ENCODE measurements around the gene B4GAT1. TPM values are rescaled to one million over a fixed set of nuclear protein-coding genes. Genes with fewer than 3 reads are reported as not detected.

Gene B4GAT1
- total RNA-seq, 1 experiment from 2014 or later: 6.7 TPM

DNA sequence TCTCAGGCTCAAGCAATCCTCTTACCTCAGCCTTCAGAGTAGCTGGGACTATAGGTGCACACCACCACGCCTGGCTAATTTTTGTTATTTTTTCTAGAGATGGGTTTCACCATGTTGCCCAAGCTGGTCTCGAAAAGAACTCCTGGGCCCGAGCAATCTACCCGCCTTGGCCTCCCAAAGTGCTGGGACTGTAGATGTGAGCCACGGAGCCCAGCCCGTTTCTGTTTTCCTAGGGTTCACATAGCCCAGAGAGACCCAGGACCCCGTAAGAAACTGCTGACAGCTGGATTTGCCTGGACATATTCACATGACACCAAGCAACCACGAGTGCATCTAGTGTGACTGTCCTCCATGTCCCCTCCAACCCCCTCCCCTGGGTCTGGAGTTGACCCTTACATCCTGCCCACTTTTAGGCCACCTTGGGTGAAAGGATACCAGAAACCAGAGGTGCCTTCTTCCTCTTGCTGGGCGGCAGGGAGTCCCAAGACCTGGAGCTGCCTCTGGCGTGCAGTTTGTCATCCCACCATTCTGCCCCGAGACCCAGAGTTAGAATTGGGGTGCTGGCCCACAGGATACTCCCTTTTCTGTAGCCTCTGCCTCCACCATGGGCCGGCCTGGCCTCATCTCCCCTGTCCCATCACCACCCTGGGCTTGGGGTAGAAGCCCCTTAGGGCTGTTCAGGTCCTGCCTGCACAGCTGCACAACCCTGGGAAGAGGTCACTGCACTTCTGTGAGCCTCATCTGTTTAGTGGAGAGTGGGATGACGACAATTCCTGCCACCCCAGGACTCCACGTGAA lies 7.5 kb downstream of the B4GAT1 start:
- no TSS peak for BruUV-seq (replicated peaks)
- H3K9me2 ChIP-seq (ENCODE audit: insufficient read depth): no peaks in the 10 kb centered on the region
- no peak overlapping the region for H3K27ac ChIP-seq (ENCODE audit: low read depth, low read length)
- RAD21 ChIA-PET (ENCODE audit: low non-redundant PET in 1 of 2, low total read pairs in 2 of 2, uncharacterized antibody in 2 of 2, unreplicated experiment in 2 of 2): no interaction called here
- peaks cover 9 to 12% of the 10 kb centered on the region in 2 experiments; a peak in 3 of 4 replicates for H3K36me3 ChIP-seq (ENCODE audit: control insufficient read depth in 1 of 2, insufficient read depth in 2 of 2, low read length in 2 of 2)
- H3K9me3 ChIP-seq (ENCODE audit: control insufficient read depth in 1 of 2, insufficient read depth in 1 of 2, low read depth in 1 of 2, low read length in 2 of 2): no peaks in the 10 kb centered on the region
- TF ChIP-seq ZFX (IDR thresholded peaks at IDR 0.05): no peak
- no peak overlapping the region for H3K9ac ChIP-seq (ENCODE audit: low read length)
- H4K20me1 ChIP-seq (ENCODE audit: insufficient read depth): no peaks in the 10 kb centered on the region
- CTCF ChIA-PET: interaction anchor here (2.3 kb wide), 1 partner anchor 28 kb away, joined by 11 read pairs; no protein-coding TSS in a partner anchor
- no peak for DNase-seq (ENCODE audit: low read depth, low spot score)
- intact Hi-C loops (cut with micrococcal nuclease): no loop called here
- H2AFZ ChIP-seq (ENCODE audit: low read depth, low read length, poor library complexity, severe bottlenecking): no peak overlapping the region
- ATAC-seq: no peak
- POLR2A ChIA-PET: no interaction called here
- H3K79me2 ChIP-seq (ENCODE audit: insufficient read depth, low read length): peaks cover 36% of the 10 kb centered on the region
- H3K4me3 ChIP-seq (replicated peaks in 1 of 2; ENCODE audit: low read depth in 1 of 2, low read length in 2 of 2): no peak overlapping the region
- no peaks in the 10 kb centered on the region for H3K27me3 ChIP-seq (ENCODE audit: insufficient read depth, low read length)
- peaks cover 20 to 45% of the 10 kb centered on the region in 2 experiments for H3K4me1 ChIP-seq (ENCODE audit: control insufficient read depth in 1 of 2, insufficient read depth in 2 of 2, low read length in 2 of 2)
- H3K4me2 ChIP-seq (ENCODE audit: low read length): no peak overlapping the region

DNA sequence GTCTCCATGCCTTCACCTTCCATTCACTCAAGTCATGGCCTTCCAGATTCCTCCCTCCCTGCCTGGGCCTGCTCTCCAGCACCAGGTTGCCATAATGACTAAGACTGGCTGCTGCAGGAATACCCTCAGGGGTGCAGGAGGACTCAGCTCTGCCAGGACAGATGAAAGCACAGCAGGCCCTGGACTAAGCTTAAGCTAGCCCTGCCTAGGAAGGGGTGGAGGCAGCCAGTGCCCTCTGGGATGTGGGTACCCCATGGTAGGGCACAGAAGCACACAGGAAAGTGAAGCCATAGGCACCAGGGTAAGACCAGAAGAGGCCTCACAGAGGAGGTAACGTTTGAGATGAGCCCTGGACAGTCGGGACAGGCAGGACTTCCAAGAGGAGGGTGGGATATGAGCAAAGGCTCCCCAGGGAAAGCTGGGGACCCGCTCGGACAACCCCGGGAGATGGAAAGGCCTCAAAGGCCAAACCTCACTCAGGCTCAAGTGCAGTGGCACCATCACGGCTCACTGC lies 8.2 kb downstream of the B4GAT1 start:
- ATAC-seq (no peak), DNase-seq (ENCODE audit: low read depth, low spot score) (no peak)
- TF ChIP-seq, protein P1, sequence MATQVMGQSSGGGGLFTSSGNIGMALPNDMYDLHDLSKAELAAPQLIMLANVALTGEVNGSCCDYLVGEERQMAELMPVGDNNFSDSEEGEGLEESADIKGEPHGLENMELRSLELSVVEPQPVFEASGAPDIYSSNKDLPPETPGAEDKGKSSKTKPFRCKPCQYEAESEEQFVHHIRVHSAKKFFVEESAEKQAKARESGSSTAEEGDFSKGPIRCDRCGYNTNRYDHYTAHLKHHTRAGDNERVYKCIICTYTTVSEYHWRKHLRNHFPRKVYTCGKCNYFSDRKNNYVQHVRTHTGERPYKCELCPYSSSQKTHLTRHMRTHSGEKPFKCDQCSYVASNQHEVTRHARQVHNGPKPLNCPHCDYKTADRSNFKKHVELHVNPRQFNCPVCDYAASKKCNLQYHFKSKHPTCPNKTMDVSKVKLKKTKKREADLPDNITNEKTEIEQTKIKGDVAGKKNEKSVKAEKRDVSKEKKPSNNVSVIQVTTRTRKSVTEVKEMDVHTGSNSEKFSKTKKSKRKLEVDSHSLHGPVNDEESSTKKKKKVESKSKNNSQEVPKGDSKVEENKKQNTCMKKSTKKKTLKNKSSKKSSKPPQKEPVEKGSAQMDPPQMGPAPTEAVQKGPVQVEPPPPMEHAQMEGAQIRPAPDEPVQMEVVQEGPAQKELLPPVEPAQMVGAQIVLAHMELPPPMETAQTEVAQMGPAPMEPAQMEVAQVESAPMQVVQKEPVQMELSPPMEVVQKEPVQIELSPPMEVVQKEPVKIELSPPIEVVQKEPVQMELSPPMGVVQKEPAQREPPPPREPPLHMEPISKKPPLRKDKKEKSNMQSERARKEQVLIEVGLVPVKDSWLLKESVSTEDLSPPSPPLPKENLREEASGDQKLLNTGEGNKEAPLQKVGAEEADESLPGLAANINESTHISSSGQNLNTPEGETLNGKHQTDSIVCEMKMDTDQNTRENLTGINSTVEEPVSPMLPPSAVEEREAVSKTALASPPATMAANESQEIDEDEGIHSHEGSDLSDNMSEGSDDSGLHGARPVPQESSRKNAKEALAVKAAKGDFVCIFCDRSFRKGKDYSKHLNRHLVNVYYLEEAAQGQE (IDR thresholded peaks at IDR 0.05; ENCODE audit: low read depth): no peak
- TF ChIP-seq POLR2AphosphoS5 (IDR thresholded peaks at IDR 0.05; ENCODE audit: low read depth, low read length) (no peak), RAD21 (IDR thresholded peaks at IDR 0.05; ENCODE audit: low read depth) (no peak), YY1 (IDR thresholded peaks at IDR 0.05; ENCODE audit: extremely low read depth, insufficient replicate concordance, low read depth, low read length) (no peak), JUND (IDR thresholded peaks at IDR 0.05) (no peak), FOSL1 (IDR thresholded peaks at IDR 0.05; ENCODE audit: low read depth) (no peak), ZNF274 (IDR thresholded peaks at IDR 0.05; ENCODE audit: low read depth, low read length) (no peak), EGR1 (IDR thresholded peaks at IDR 0.05; ENCODE audit: low read depth) (no peak), TCF7L2 (IDR thresholded peaks at IDR 0.05; ENCODE audit: borderline replicate concordance, extremely low read depth, insufficient read depth, insufficient read length) (no peak), EZH2 (IDR thresholded peaks at IDR 0.05) (no peak)
- TF ChIP-seq, protein P2, sequence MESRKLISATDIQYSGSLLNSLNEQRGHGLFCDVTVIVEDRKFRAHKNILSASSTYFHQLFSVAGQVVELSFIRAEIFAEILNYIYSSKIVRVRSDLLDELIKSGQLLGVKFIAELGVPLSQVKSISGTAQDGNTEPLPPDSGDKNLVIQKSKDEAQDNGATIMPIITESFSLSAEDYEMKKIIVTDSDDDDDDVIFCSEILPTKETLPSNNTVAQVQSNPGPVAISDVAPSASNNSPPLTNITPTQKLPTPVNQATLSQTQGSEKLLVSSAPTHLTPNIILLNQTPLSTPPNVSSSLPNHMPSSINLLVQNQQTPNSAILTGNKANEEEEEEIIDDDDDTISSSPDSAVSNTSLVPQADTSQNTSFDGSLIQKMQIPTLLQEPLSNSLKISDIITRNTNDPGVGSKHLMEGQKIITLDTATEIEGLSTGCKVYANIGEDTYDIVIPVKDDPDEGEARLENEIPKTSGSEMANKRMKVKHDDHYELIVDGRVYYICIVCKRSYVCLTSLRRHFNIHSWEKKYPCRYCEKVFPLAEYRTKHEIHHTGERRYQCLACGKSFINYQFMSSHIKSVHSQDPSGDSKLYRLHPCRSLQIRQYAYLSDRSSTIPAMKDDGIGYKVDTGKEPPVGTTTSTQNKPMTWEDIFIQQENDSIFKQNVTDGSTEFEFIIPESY (IDR thresholded peaks at IDR 0.05; ENCODE audit: extremely low read depth, insufficient replicate concordance, low read length): no peak
- H3K9me3 ChIP-seq (ENCODE audit: control insufficient read depth in 1 of 2, insufficient read depth in 1 of 2, low read depth in 1 of 2, low read length in 2 of 2): no peaks in the 10 kb centered on the region
- H2AFZ ChIP-seq (ENCODE audit: low read depth, low read length, poor library complexity, severe bottlenecking): no peak overlapping the region
- H3K4me3 ChIP-seq (replicated peaks in 1 of 2; ENCODE audit: low read depth in 1 of 2, low read length in 2 of 2): no peak overlapping the region
- ChIA-PET CTCF (interaction anchor here (2.3 kb wide), 1 partner anchor 27 kb away, joined by 11 read pairs; no protein-coding TSS in a partner anchor), POLR2A (no interaction called here), RAD21 (ENCODE audit: low non-redundant PET in 1 of 2, low total read pairs in 2 of 2, uncharacterized antibody in 2 of 2, unreplicated experiment in 2 of 2) (no interaction called here)
- H3K27me3 ChIP-seq (ENCODE audit: insufficient read depth, low read length): no peaks in the 10 kb centered on the region
- no peaks in the 10 kb centered on the region for H4K20me1 ChIP-seq (ENCODE audit: insufficient read depth)
- BruUV-seq (replicated peaks): no TSS peak
- H3K27ac ChIP-seq (ENCODE audit: low read depth, low read length): no peak overlapping the region
- intact Hi-C loops (cut with micrococcal nuclease): no loop called here
- no peak overlapping the region for H3K9ac ChIP-seq (ENCODE audit: low read length)
- peaks cover 33% of the 10 kb centered on the region for H3K79me2 ChIP-seq (ENCODE audit: insufficient read depth, low read length)
- no peaks in the 10 kb centered on the region for H3K9me2 ChIP-seq (ENCODE audit: insufficient read depth)
- peaks cover 11 to 12% of the 10 kb centered on the region in 2 experiments; a peak in 3 of 4 replicates for H3K36me3 ChIP-seq (ENCODE audit: control insufficient read depth in 1 of 2, insufficient read depth in 2 of 2, low read length in 2 of 2)
- no peak overlapping the region for H3K4me2 ChIP-seq (ENCODE audit: low read length)
- peaks cover 20 to 46% of the 10 kb centered on the region in 2 experiments for H3K4me1 ChIP-seq (ENCODE audit: control insufficient read depth in 1 of 2, insufficient read depth in 2 of 2, low read length in 2 of 2)
